Epithelial cell of esophagus (primary cell): ENCODE results near the gene MT1M.
A peak's percentile ranks its signal among the peaks of the same experiment; 100 is the strongest.

ENCODE experiments used
- DNase-seq: peaks from one replicate; pipeline ENCODE4 v3.0.0; 2010; ENCODE audit warnings: low read depth
- H3K4me3 ChIP-seq: 2 replicates; pipeline ENCODE4 v1.5.1; 2011; ENCODE audit warnings: mild to moderate bottlenecking, low read length, control low read depth
- CTCF ChIP-seq: IDR thresholded peaks from 2 replicates; pipeline ENCODE4 v1.5.1; 2011; ENCODE audit warnings: low read depth, mild to moderate bottlenecking, low read length, control low read depth, inconsistent platforms; ENCODE audit not compliant: insufficient read depth; ENCODE audit errors: missing control alignments

Gene MT1M

GRCh38 chr16:56641166-56641565 is 8.7 kb downstream of the MT1M start:
- no peak for TF ChIP-seq CTCF
- H3K4me3 ChIP-seq = no peak overlapping the region
- no peak for DNase-seq

- peak; percentile 34 for TF ChIP-seq CTCF
- DNase-seq = peak; percentile 66
These were observed 10.8 kb downstream of the MT1M start for GRCh38 chr16:56643080-56643778.

GRCh38 chr16:56643833-56644232 is 11.4 kb downstream of the MT1M start:
- no peak overlapping the region for H3K4me3 ChIP-seq
- no peak for TF ChIP-seq CTCF
- no peak for DNase-seq

More at GRCh38 chr16:56643080-56643778, 10.8 kb downstream of the MT1M start:
- no peak overlapping the region for H3K4me3 ChIP-seq

GRCh38 chr16:56645311-56645710 is 12.9 kb downstream of the MT1M start:
- no peak for TF ChIP-seq CTCF
- no peak overlapping the region for H3K4me3 ChIP-seq
- DNase-seq = peak; percentile 51

GRCh38 chr16:56645838-56646237 is 13.4 kb downstream of the MT1M start:
- no peak for TF ChIP-seq CTCF

GRCh38 chr16:56647641-56648431 is 15.4 kb downstream of the MT1M start:
- no peak for DNase-seq
- TF ChIP-seq CTCF = no peak
- no peak overlapping the region for H3K4me3 ChIP-seq

More at GRCh38 chr16:56645838-56646237, 13.4 kb downstream of the MT1M start:
- DNase-seq = no peak
- H3K4me3 ChIP-seq = no peak overlapping the region

GRCh38 chr16:56649271-56649670 is 16.8 kb downstream of the MT1M start:
- no peak overlapping the region for H3K4me3 ChIP-seq
- no peak for TF ChIP-seq CTCF
- no peak for DNase-seq
